T-helper 1 cell (primary cell): ENCODE results near the gene PRKG1.
"Not testable (repeated sequence)": the region's sequence is repeated elsewhere in the genome, so short reads cannot be mapped to it uniquely, and the experiment has no call there.

ENCODE experiments used
- DNase-seq, 5 donors: peaks; one replicate each; pipeline ENCODE4 v3.0.0-alpha.2; 2012 to 2020

PRKG1 gene

GRCh38 chr10:52031771-52032170, 957.5 kb downstream of the PRKG1 start:
- no peak for DNase-seq

- no peak for DNase-seq
These were observed 958.7 kb downstream of the PRKG1 start for GRCh38 chr10:52032681-52033629.

GRCh38 chr10:52039002-52039793, 964.9 kb downstream of the PRKG1 start:
- DNase-seq, result not testable (repeated sequence)

- DNase-seq, result no peak
These were observed 966.2 kb downstream of the PRKG1 start for GRCh38 chr10:52040486-52040885.

GRCh38 chr10:52043811-52044210, 969.5 kb downstream of the PRKG1 start:
- no peak for DNase-seq

- no peak for DNase-seq
These were observed 973.8 kb downstream of the PRKG1 start for GRCh38 chr10:52048051-52048450.

- no peak for DNase-seq
These were observed 976.3 kb downstream of the PRKG1 start for GRCh38 chr10:52050429-52051047.

GRCh38 chr10:52053497-52053896, 979.2 kb downstream of the PRKG1 start:
- no peak for DNase-seq

GRCh38 chr10:52056291-52056690, 982.0 kb downstream of the PRKG1 start:
- DNase-seq, result no peak

GRCh38 chr10:52059089-52059488, 984.8 kb downstream of the PRKG1 start:
- no peak for DNase-seq

GRCh38 chr10:52063159-52063558, 988.9 kb downstream of the PRKG1 start:
- DNase-seq, result no peak

GRCh38 chr10:52064084-52064845, 990.0 kb downstream of the PRKG1 start:
- no peak for DNase-seq

GRCh38 chr10:52066383-52066782, 992.1 kb downstream of the PRKG1 start:
- DNase-seq, result no peak

- no peak for DNase-seq
These were observed 994.2 kb downstream of the PRKG1 start for GRCh38 chr10:52068485-52068884.

- no peak for DNase-seq
These were observed 997.5 kb downstream of the PRKG1 start for GRCh38 chr10:52071814-52072213.

GRCh38 chr10:52074505-52075026, 1000.3 kb downstream of the PRKG1 start:
- no peak for DNase-seq

- DNase-seq, result no peak
These were observed 1003.5 kb downstream of the PRKG1 start for GRCh38 chr10:52077814-52078213.

- no peak for DNase-seq
These were observed 1004.2 kb downstream of the PRKG1 start for GRCh38 chr10:52078397-52078937.

- no peak for DNase-seq
These were observed 1008.0 kb downstream of the PRKG1 start for GRCh38 chr10:52082307-52082706.

GRCh38 chr10:52083422-52083821, 1009.1 kb downstream of the PRKG1 start:
- DNase-seq, result no peak

GRCh38 chr10:52092390-52092789, 1018.1 kb downstream of the PRKG1 start:
- DNase-seq, result no peak

GRCh38 chr10:52098130-52098529, 1023.8 kb downstream of the PRKG1 start:
- no peak for DNase-seq
